HG03045 (cell line): ENCODE data around the gene NLRP7.
"Not testable (repeated sequence)": the region's sequence is repeated elsewhere in the genome, so short reads cannot be mapped to it uniquely, and the experiment has no call there.

Experiments used
- ATAC-seq: cut with Tn5 transposase; IDR thresholded peaks from one replicate; pipeline ENCODE4 v1.9.1; 2021; ENCODE audit warnings: mild to moderate bottlenecking, moderate library complexity; ENCODE audit not compliant: unreplicated experiment

NLRP7 gene

DNA sequence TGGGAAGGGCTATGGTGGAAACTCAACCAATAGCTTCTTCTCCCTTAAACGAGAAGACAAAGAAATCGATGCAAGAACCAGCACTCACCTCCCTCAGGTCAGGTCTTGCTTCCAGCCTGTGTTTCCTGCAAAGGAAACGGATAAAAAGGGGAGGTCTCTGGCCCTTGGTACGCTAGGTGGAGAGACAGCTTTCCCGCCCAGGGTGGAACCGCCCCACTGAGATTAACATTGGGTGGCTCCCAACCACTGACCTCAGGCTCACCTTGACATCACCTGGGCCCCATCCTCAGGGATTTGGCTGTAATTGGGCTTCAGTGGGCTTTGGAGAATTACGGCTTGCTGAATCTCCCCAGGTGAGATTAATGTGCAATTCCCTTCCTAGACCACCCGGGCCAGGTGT, at the start of gene NLRP7:
NLRP7 (minus strand) TSS at position 150 of the 400 bp plus-strand sequence.
- no peak for ATAC-seq

DNA sequence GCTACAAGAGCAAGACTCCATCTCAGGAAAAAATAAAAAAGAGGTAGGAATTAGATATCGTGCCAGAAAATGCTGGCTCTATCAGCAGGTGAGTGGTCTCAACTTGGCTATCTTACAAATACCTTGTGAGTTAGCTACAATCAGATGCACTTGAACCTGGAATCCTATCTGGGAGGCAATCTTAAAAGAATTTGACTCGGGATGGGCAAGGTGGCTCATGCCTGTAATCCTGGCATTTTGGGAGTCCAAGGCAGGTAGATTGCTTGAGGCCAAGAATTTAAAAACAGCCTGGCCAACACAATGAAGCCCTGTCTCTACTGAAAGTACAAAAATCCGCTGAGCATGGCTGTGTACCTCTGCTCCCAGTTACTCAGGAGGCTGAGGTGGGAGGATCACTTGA, 48.2 kb upstream of the NLRP7 start:
- ATAC-seq = no peak

- ATAC-seq = not testable (repeated sequence)
Measured at GRCh38 chr19:54989531-54989930, 42.2 kb upstream of the NLRP7 start.

- ATAC-seq = not testable (repeated sequence)
Measured at GRCh38 chr19:54982562-54982961, 35.2 kb upstream of the NLRP7 start.

- ATAC-seq = not testable (repeated sequence)
Measured at GRCh38 chr19:54973229-54974090, 26.1 kb upstream of the NLRP7 start.

- ATAC-seq = not testable (repeated sequence)
Measured at GRCh38 chr19:54971446-54971845, 24.1 kb upstream of the NLRP7 start.

DNA sequence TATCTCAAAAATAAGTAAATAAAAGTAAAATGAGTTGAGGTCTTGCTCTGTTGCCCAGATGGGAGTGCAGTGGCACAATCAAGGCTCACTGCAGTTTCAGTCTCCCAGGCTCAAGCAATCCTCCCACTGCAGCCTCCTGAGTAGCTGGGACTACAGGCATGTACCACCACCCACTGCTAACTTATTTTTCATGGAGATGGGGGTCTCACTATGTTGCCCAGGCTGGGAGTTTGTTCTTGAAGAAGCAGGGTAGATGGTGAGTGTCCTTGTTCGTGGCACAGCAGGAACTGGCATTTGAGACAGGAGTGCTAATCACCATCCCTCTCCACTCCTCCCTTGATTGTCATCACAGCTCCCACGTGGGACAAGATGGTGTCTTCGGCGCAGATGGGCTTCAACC, 22.3 kb upstream of the NLRP7 start:
- ATAC-seq = no peak

DNA sequence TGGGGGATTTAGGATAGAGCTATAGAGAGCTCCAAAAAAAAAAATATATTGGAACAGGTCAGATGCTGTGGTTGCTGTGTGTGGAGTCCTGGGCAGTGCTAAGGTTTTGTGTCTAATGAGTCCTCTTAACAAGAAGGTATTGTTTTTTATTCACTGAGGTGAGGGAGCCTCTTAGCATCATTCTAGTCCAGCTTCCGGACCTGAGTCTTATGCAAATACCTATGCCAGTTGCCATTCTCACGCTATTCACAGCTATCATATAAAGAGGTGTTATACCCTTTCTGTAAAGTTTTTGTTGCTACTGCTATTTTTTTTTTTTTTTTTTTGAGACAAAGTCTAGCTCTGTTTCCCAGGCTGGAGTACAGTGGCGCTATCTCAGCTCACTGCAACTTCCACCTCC, 20.3 kb upstream of the NLRP7 start:
- no peak for ATAC-seq

DNA sequence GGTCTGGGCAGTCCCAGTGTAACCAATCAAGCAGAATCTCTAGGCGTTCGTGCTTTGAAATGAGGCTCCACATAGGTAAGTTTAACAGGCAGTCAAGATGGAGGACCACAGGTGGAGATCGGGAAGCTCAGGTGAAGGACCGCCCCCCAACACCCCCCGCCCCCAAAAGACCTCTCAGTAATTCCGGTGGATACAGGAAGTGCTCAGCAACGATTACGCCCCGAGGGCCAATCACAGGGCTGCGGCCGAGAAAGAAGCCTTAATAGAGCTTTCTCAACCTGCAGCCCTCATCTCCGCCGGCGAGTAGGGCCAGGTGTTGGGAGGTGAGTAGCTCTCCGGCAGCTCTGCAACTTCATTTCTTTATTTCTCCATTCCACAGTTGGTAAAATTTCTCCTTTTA, 17.7 kb upstream of the NLRP7 start:
- ATAC-seq = not testable (repeated sequence)

DNA sequence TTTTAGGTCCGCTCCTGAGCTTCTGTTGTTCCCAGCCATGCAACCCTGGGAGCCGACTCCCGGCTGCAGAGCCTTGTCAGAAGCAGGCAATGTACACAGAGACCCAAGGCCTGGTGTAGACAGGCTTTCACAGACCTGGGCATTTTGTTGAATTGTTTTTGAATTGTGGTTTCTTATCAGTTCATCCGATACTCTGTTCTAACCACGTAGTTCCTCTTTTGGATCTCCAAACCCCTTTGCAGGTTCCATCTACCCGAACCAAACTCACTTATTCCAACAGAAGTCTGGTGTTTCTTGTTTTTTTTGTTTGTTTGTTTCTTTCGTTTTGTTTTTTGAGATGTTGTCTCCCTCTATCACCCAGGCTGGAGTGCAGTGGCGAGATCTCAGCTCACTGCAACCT, 12.5 kb upstream of the NLRP7 start:
- no peak for ATAC-seq

DNA sequence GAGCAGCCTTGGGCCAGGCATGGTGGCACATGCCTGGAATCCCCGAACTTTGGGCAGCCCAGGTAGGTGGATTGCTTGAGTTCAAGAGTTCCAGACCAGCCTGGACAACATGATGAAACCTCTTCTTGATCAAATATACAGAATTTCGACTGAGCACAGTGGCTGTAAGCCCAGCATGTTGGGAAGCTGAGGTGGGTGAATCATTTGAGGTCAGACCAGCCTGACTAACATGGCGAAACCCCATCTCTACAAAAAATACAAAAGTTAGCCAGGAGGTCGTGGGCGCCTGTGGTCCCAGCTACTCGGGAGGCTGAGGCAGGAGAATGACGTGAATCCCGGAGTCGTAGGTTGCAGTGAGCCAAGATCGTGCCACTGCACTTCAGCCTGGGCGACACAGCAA, 8.0 kb upstream of the NLRP7 start:
- no peak for ATAC-seq

- ATAC-seq = not testable (repeated sequence)
Measured at GRCh38 chr19:54953345-54953713, 6.0 kb upstream of the NLRP7 start.

- ATAC-seq = no peak
Measured at GRCh38 chr19:54952591-54953344, 5.4 kb upstream of the NLRP7 start.

- ATAC-seq = not testable (repeated sequence)
Measured at GRCh38 chr19:54950580-54950979, 3.2 kb upstream of the NLRP7 start.

GRCh38 chr19:54949412-54949811, 2.1 kb upstream of the NLRP7 start:
- no peak for ATAC-seq

DNA sequence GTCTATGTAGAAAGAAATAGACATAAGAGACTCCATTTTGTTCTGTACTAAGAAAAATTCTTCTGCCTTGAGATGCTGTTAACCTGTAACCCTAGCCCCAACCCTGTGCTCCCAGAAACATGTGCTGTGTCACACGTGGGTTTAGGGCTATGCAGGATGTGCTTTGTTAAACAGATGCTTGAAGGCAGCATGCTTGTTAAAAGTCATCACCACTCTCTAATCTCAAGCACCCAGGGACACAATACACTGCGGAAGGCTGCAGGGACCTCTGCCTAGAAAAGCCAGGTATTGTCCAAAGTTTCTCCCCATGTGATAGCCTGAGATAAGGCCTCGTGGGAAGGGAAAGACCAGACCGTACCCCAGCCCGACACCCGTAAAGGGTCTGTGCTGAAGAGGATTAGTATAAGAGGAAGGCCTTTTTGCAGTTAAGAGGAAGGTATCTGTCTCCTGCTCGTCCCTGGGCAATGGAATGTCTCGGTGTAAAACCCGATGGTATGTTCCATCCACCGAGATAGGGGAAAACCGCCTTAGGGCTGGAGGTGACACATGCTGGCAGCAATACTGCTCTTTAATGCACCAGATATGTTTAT, 3.5 kb downstream of the NLRP7 start:
- not testable (repeated sequence) for ATAC-seq

- ATAC-seq = not testable (repeated sequence)
Measured at GRCh38 chr19:54939538-54939937, 7.8 kb downstream of the NLRP7 start.

- no peak for ATAC-seq
Measured at GRCh38 chr19:54938906-54939305, 8.4 kb downstream of the NLRP7 start.

GRCh38 chr19:54937926-54938325, 9.4 kb downstream of the NLRP7 start:
- no peak for ATAC-seq

DNA sequence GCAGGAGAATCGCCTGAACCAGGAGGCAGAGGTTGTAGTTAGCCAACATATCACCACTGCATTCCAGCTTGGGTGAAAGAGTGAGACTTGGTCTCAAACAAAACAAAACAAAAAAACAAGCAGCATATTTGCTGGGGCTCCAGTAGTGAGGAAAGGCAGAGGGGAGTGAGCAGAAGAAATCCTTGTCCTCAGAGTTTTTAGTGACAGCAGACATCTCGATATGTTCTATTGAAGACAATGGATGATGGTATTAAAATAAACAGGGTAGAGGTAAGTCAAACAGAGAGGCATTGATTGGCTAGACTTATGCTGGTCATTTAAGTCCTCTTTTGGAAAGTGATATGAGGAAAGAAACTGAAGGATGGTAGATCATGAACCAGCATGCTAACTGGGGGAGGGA, 19.0 kb downstream of the NLRP7 start:
- no peak for ATAC-seq

GRCh38 chr19:54923276-54923675, 24.1 kb downstream of the NLRP7 start:
- ATAC-seq = no peak

GRCh38 chr19:54921082-54921481, 26.2 kb downstream of the NLRP7 start:
- ATAC-seq = no peak
